GM21737 (cell line): Measurements from ENCODE around the gene AKAP8L.
"Not testable (repeated sequence)": the region's sequence is repeated elsewhere in the genome, so short reads cannot be mapped to it uniquely, and the experiment has no call there.

ENCODE experiments used
- ATAC-seq: cut with Tn5 transposase; IDR thresholded peaks from one replicate; pipeline ENCODE4 v1.9.1; 2021; ENCODE audit warnings: mild to moderate bottlenecking, moderate library complexity; ENCODE audit not compliant: unreplicated experiment

Gene AKAP8L

GRCh38 chr19:15360015-15360414 is 58.8 kb downstream of the AKAP8L start:
- ATAC-seq = not testable (repeated sequence)

GRCh38 chr19:15358918-15359317 is 59.9 kb downstream of the AKAP8L start:
- no peak for ATAC-seq

GRCh38 chr19:15357906-15358305 is 60.9 kb downstream of the AKAP8L start:
- no peak for ATAC-seq

GRCh38 chr19:15354566-15355296 is 64.1 kb downstream of the AKAP8L start:
- no peak for ATAC-seq

GRCh38 chr19:15353908-15354307 is 64.9 kb downstream of the AKAP8L start:
- no peak for ATAC-seq

GRCh38 chr19:15352535-15352934 is 66.3 kb downstream of the AKAP8L start:
- ATAC-seq = not testable (repeated sequence)

- not testable (repeated sequence) for ATAC-seq
Observed at GRCh38 chr19:15341328-15341727, 77.5 kb downstream of the AKAP8L start.

GRCh38 chr19:15340086-15340485 is 78.7 kb downstream of the AKAP8L start:
- ATAC-seq = no peak

- ATAC-seq = no peak
Observed at GRCh38 chr19:15337202-15337601, 81.6 kb downstream of the AKAP8L start.

GRCh38 chr19:15335992-15336391 is 82.8 kb downstream of the AKAP8L start:
- not testable (repeated sequence) for ATAC-seq

GRCh38 chr19:15332311-15332996 is 86.3 kb downstream of the AKAP8L start, which contains the start of gene BRD4:
BRD4 (minus strand) TSS chr19:15332539; CDS start chr19:15273099, 59,440 bp downstream.
- ATAC-seq = peak; percentile 40

- peak; percentile 29 for ATAC-seq
Observed at GRCh38 chr19:15331419-15332310, 87.1 kb downstream of the AKAP8L start.

GRCh38 chr19:15330801-15331418 is 87.9 kb downstream of the AKAP8L start:
- no peak for ATAC-seq
